OCI-LY7 (cell line): ENCODE results near the gene CDH23.

Experiments used
- CTCF ChIP-seq: fragments of 200-600 bp; sonication (generic); conservative IDR thresholded peaks from 2 replicates; pipeline ENCODE4 v1.5.1; 2014; ENCODE audit warnings: mild to moderate bottlenecking, antibody characterized with exemption, low read length, moderate library complexity, mixed read lengths
- EZH2phosphoT487 ChIP-seq: fragments of 200-600 bp; sonication (generic); IDR thresholded peaks from 2 replicates; pipeline ENCODE4 v1.6.1; 2018; ENCODE audit warnings: low read depth, borderline replicate concordance, mild to moderate bottlenecking, mixed run types, antibody characterized with exemption, low read length, moderate library complexity, mixed read lengths

DNA sequence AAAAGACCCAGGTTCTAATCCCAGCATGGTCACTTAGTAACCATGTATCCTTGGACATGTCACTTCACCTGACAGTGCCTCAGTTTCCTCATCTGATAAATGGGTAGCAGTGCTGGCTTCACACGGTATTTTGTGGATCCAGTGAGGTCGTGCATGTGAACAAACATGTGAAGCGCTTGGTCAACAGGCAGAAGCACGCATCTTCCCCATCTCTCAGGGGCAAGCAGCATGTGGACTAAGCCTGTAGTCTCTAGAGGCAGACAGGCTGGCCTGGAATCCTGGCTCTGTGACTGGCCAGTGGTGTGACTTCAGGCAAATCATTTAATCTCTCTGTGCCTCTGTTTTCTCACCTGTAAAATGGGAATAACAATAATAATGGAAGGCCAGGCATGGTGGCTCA, 207.0 kb downstream of the CDH23 start:
- TF ChIP-seq CTCF (no peak), EZH2phosphoT487 (no peak)
